ENCODE measurements around the gene ERC2. TPM values are rescaled to one million over a fixed set of nuclear protein-coding genes. Genes with fewer than 3 reads are reported as not detected.

Gene ERC2
- polyA plus RNA-seq, 3 donors: not detected

DNA sequence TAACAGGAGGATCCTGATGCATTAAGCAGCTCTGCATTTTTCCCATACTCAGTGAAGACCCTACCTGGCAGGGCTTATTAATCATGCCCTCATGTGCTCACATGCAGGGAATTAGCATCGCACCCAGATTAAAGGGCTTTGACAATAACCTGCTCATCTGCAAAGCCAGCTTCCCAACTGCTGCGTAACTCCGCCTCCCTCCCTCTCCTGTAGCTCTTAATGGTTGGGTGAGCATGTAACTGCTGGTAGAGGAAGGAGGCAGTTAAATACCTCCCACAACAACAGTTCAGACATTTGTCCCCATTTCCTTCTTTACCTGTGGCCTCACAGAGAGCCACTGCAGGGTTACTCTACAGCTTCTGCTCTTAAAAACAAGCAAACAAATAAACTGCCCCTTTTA, 777.5 kb downstream of the ERC2 start:
- H4K20me1 ChIP-seq (ENCODE audit: insufficient read depth, low read length): no peaks in the 10 kb centered on the region
- peaks cover 6% of the 10 kb centered on the region for H3K4me1 Mint-ChIP-seq
- H3K9me3 Mint-ChIP-seq: peaks cover 0 to 3% (median 2%) of the 10 kb centered on the region in 7 donors
- no peak overlapping the region for H3K4me3 ChIP-seq (replicated peaks in 1 of 3; ENCODE audit: low read depth in 2 of 3, low read length in 3 of 3)
- no peak for TF ChIP-seq CTCF (IDR thresholded peaks at IDR 0.05)
- no peaks in the 10 kb centered on the region for H3K36me3 ChIP-seq (replicated peaks in 1 of 2; ENCODE audit: control insufficient read depth in 1 of 2, insufficient read depth in 2 of 2, low read length in 2 of 2)
- no peak overlapping the region for H3K27ac Mint-ChIP-seq
- no peak overlapping the region for H2AFZ ChIP-seq (ENCODE audit: insufficient read depth, low read depth, low read length, poor library complexity, severe bottlenecking)
- no CpG with 5 or more reads among the region's 3 CpGs for WGBS (ENCODE audit: insufficient coverage)
- H3K4me1 ChIP-seq (ENCODE audit: control insufficient read depth in 1 of 2, insufficient read depth in 2 of 2, low read length in 2 of 2): peaks cover 0 to 7% of the 10 kb centered on the region in 2 donors
- peaks cover 0 to 5% (median 2%) of the 10 kb centered on the region in 3 donors for H3K27me3 Mint-ChIP-seq (ENCODE audit: low read depth in 3 of 3)
- no peak overlapping the region for H3K4me3 Mint-ChIP-seq
- intact Hi-C loops (cut with micrococcal nuclease): no loop called here
- H3K79me2 ChIP-seq (ENCODE audit: insufficient read depth, low read length): no peaks in the 10 kb centered on the region
- DNase-seq: no peak
- H3K9me3 ChIP-seq (replicated peaks in 1 of 2; ENCODE audit: control insufficient read depth in 1 of 2, insufficient read depth in 1 of 2, low read length in 2 of 2): no peaks in the 10 kb centered on the region
- no peak overlapping the region for H3K27ac ChIP-seq (ENCODE audit: low read depth in 1 of 2, low read length in 2 of 2)
- H3K4me2 ChIP-seq (replicated peaks; ENCODE audit: extremely low read depth, low read length, poor library complexity, severe bottlenecking): no peak overlapping the region
- no peaks in the 10 kb centered on the region for H3K36me3 Mint-ChIP-seq
- peaks cover 0 to 2% of the 10 kb centered on the region in 2 donors for H3K27me3 ChIP-seq (ENCODE audit: control insufficient read depth in 2 of 2, insufficient read depth in 2 of 2, low read length in 2 of 2)
- no peak overlapping the region for H3K9ac ChIP-seq (ENCODE audit: insufficient read depth, low read length, poor library complexity, severe bottlenecking)

GRCh38 chr3:55690177-55690576, 778.1 kb downstream of the ERC2 start:
- 100% methylated on average over 1 of the region's 3 CpGs for WGBS (ENCODE audit: insufficient coverage)
- H2AFZ ChIP-seq (ENCODE audit: insufficient read depth, low read depth, low read length, poor library complexity, severe bottlenecking): no peak overlapping the region

More at GRCh38 chr3:55690177-55690576, 778.1 kb downstream of the ERC2 start:
- H3K4me3 Mint-ChIP-seq: no peak overlapping the region
- Histone ChIP-seq H3K27me3 (ENCODE audit: control insufficient read depth in 2 of 2, insufficient read depth in 2 of 2, low read length in 2 of 2) (no peaks in the 10 kb centered on the region), H3K36me3 (replicated peaks in 1 of 2; ENCODE audit: control insufficient read depth in 1 of 2, insufficient read depth in 2 of 2, low read length in 2 of 2) (no peaks in the 10 kb centered on the region), H3K4me1 (ENCODE audit: control insufficient read depth in 1 of 2, insufficient read depth in 2 of 2, low read length in 2 of 2) (peaks cover 0 to 7% of the 10 kb centered on the region in 2 donors), H3K27ac (ENCODE audit: low read depth in 1 of 2, low read length in 2 of 2) (no peak overlapping the region), H4K20me1 (ENCODE audit: insufficient read depth, low read length) (no peaks in the 10 kb centered on the region), H3K4me3 (replicated peaks in 1 of 3; ENCODE audit: low read depth in 2 of 3, low read length in 3 of 3) (no peak overlapping the region), H3K79me2 (ENCODE audit: insufficient read depth, low read length) (no peaks in the 10 kb centered on the region), H3K9me3 (replicated peaks in 1 of 2; ENCODE audit: control insufficient read depth in 1 of 2, insufficient read depth in 1 of 2, low read length in 2 of 2) (no peaks in the 10 kb centered on the region), H3K4me2 (replicated peaks; ENCODE audit: extremely low read depth, low read length, poor library complexity, severe bottlenecking) (no peak overlapping the region), H3K9ac (ENCODE audit: insufficient read depth, low read length, poor library complexity, severe bottlenecking) (no peak overlapping the region)
- H3K4me1 Mint-ChIP-seq: peaks cover 6% of the 10 kb centered on the region
- DNase-seq: no peak
- TF ChIP-seq CTCF (IDR thresholded peaks at IDR 0.05): no peak
- no peak overlapping the region for H3K27ac Mint-ChIP-seq
- H3K36me3 Mint-ChIP-seq: no peaks in the 10 kb centered on the region
- H3K9me3 Mint-ChIP-seq: peaks cover 0 to 3% (median 0%) of the 10 kb centered on the region in 7 donors
- H3K27me3 Mint-ChIP-seq (ENCODE audit: low read depth in 3 of 3): peaks cover 0 to 4% (median 2%) of the 10 kb centered on the region in 3 donors
- intact Hi-C loops (cut with micrococcal nuclease): no loop called here

All from CD14-positive monocyte (primary cell).